DND-41 (cell line): ENCODE results near the gene ALDH1A2.

Experiments used
- ATAC-seq: fragments of 200-7000 bp; cut with Tn5 transposase; 3 replicates; pipeline ENCODE4 v1.9.1; 2021; ENCODE audit warnings: low read depth; ENCODE audit not compliant: insufficient read depth
- DNase-seq: peaks from one replicate; pipeline ENCODE4 v3.0.0-alpha.2; 2020
- H2AFZ ChIP-seq: 2 replicates; pipeline ENCODE4 v1.6.0; 2012; ENCODE audit warnings: low read depth, low read length
- H3K27ac ChIP-seq: 2 replicates; pipeline ENCODE4 v1.5.1; 2012; ENCODE audit warnings: low read length, inconsistent platforms
- H3K27me3 ChIP-seq: fragments of 200-600 bp; sonication (generic); 2 replicates; pipeline ENCODE4 v1.6.0; 2012; ENCODE audit warnings: low read length, mild to moderate bottlenecking, inconsistent platforms; ENCODE audit not compliant: insufficient read depth, poor library complexity
- H3K36me3 ChIP-seq: 2 replicates; pipeline ENCODE4 v1.5.1; 2012; ENCODE audit warnings: low read length, inconsistent platforms; ENCODE audit not compliant: insufficient read depth
- H3K4me1 ChIP-seq: 2 replicates; pipeline ENCODE4 v1.5.1; 2012; ENCODE audit warnings: mild to moderate bottlenecking, low read length; ENCODE audit not compliant: insufficient read depth
- H3K4me2 ChIP-seq: 2 replicates; pipeline ENCODE4 v1.6.0; 2012; ENCODE audit warnings: mild to moderate bottlenecking, moderate library complexity, low read length, inconsistent platforms; ENCODE audit not compliant: insufficient read depth
- H3K4me3 ChIP-seq, 2 experiments: fragments of 200-600 bp in 1 of 2; shearing (Covaris generic) in 1 of 2; 2 replicates each; pipeline ENCODE4 v1.5.1; 2012 to 2016; ENCODE audit warnings: inconsistent platforms in 2 of 2, low read length in 2 of 2, mild to moderate bottlenecking in 2 of 2, low read depth in 1 of 2, moderate library complexity in 1 of 2
- H3K79me2 ChIP-seq: 2 replicates; pipeline ENCODE4 v1.6.0; 2012; ENCODE audit warnings: low read length, inconsistent platforms; ENCODE audit not compliant: insufficient read depth
- H3K9ac ChIP-seq: 2 replicates; pipeline ENCODE4 v1.6.0; 2012; ENCODE audit warnings: low read depth, mild to moderate bottlenecking, inconsistent platforms, low read length, moderate library complexity
- H3K9me3 ChIP-seq: 2 replicates; pipeline ENCODE4 v1.5.1; 2012; ENCODE audit warnings: low read length, moderate library complexity, mild to moderate bottlenecking, inconsistent platforms; ENCODE audit not compliant: insufficient read depth, severe bottlenecking
- H4K20me1 ChIP-seq: 2 replicates; pipeline ENCODE4 v1.6.0; 2012; ENCODE audit warnings: low read length; ENCODE audit not compliant: insufficient read depth
- CTCF ChIP-seq: IDR thresholded peaks from 2 replicates; pipeline ENCODE4 v1.5.1; 2012; ENCODE audit warnings: borderline replicate concordance, low read length, moderate library complexity, mild to moderate bottlenecking; ENCODE audit not compliant: poor library complexity, severe bottlenecking; ENCODE audit errors: extremely low read depth
- EZH2 ChIP-seq: IDR thresholded peaks from 3 replicates; pipeline ENCODE4 v1.6.1; 2012; ENCODE audit warnings: borderline replicate concordance, low read depth, mild to moderate bottlenecking, moderate library complexity, low read length, inconsistent platforms; ENCODE audit not compliant: severe bottlenecking

ALDH1A2 gene

GRCh38 chr15:58064082-58064979 is 1.2 kb downstream of the ALDH1A2 start:
- DNase-seq (no peak), ATAC-seq (no peak)
- H3K9me3 ChIP-seq = no peaks in the 10 kb centered on the region
- no peaks in the 10 kb centered on the region for H3K4me1 ChIP-seq
- TF ChIP-seq CTCF (no peak), EZH2 (no peak)
- H3K9ac ChIP-seq = no peak overlapping the region
- H3K36me3 ChIP-seq = no peaks in the 10 kb centered on the region
- H4K20me1 ChIP-seq = no peaks in the 10 kb centered on the region
- no peak overlapping the region for H2AFZ ChIP-seq
- no peak overlapping the region for H3K27ac ChIP-seq
- H3K27me3 ChIP-seq = no peaks in the 10 kb centered on the region
- H3K79me2 ChIP-seq = no peaks in the 10 kb centered on the region
- no peak overlapping the region for H3K4me2 ChIP-seq
- no peak overlapping the region for H3K4me3 ChIP-seq

DNA sequence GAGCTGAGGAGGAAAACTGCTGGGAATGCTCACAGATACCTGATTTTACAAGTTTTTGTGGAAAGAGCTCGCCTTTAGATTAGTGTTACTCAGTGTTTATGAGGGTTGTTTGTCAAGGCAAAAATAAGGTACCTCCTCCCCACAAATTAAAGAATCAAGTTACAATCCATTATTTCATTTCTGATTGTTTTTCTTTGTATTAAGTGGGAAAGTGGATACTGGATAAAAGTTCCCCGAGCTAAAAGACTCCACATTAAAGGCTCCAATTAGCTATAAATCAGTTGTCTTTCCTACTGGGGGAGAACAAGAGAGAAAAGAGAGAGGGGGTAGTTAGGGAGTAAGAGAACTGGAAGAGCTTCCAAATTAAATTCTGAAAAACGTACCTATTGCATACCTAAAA is 1.9 kb downstream of the ALDH1A2 start:
- H3K9me3 ChIP-seq = no peaks in the 10 kb centered on the region
- no peaks in the 10 kb centered on the region for H3K79me2 ChIP-seq
- no peak overlapping the region for H2AFZ ChIP-seq
- H3K9ac ChIP-seq = no peak overlapping the region
- H3K4me3 ChIP-seq = no peak overlapping the region
- H3K36me3 ChIP-seq = no peaks in the 10 kb centered on the region
- H3K4me2 ChIP-seq = no peak overlapping the region
- TF ChIP-seq EZH2 (no peak), CTCF (no peak)
- H3K27me3 ChIP-seq = peaks cover 3% of the 10 kb centered on the region
- DNase-seq (no peak), ATAC-seq (no peak)
- H4K20me1 ChIP-seq = no peaks in the 10 kb centered on the region
- H3K4me1 ChIP-seq = no peaks in the 10 kb centered on the region
- no peak overlapping the region for H3K27ac ChIP-seq

- Histone ChIP-seq H3K4me2 (no peak overlapping the region), H3K9me3 (no peaks in the 10 kb centered on the region), H3K27ac (no peak overlapping the region), H3K27me3 (peaks cover 5% of the 10 kb centered on the region), H3K4me3 (no peak overlapping the region), H3K4me1 (no peaks in the 10 kb centered on the region), H3K79me2 (no peaks in the 10 kb centered on the region), H3K36me3 (no peaks in the 10 kb centered on the region), H4K20me1 (no peaks in the 10 kb centered on the region), H2AFZ (no peak overlapping the region), H3K9ac (no peak overlapping the region)
- DNase-seq (no peak), ATAC-seq (no peak)
- TF ChIP-seq EZH2 (no peak), CTCF (no peak)
Observed at GRCh38 chr15:58062983-58063382, 2.5 kb downstream of the ALDH1A2 start.
